GM12873 (cell line): ENCODE data around the gene ARHGAP20.

Experiments used
- CTCF ChIP-seq: IDR thresholded peaks from 2 replicates; pipeline ENCODE4 v1.5.1; 2012; ENCODE audit warnings: low read depth, mild to moderate bottlenecking, moderate library complexity, low read length, control low read depth; ENCODE audit not compliant: insufficient read depth; ENCODE audit errors: missing control alignments

The ARHGAP20 gene

GRCh38 chr11:110580571-110580970 is 131.7 kb downstream of the ARHGAP20 start:
- TF ChIP-seq CTCF = no peak

GRCh38 chr11:110573411-110573810 is 138.8 kb downstream of the ARHGAP20 start:
- TF ChIP-seq CTCF = no peak

- no peak for TF ChIP-seq CTCF
These were observed 141.0 kb downstream of the ARHGAP20 start for GRCh38 chr11:110571081-110571720.

GRCh38 chr11:110566577-110566976 is 145.7 kb downstream of the ARHGAP20 start:
- TF ChIP-seq CTCF = no peak

GRCh38 chr11:110565357-110566336 is 146.6 kb downstream of the ARHGAP20 start:
- no peak for TF ChIP-seq CTCF

- TF ChIP-seq CTCF = no peak
These were observed 147.4 kb downstream of the ARHGAP20 start for GRCh38 chr11:110564676-110565356.

- no peak for TF ChIP-seq CTCF
These were observed 167.5 kb downstream of the ARHGAP20 start for GRCh38 chr11:110544779-110545178.
